GM23248 (cell line): ENCODE data around the gene TRIM62. TPM values are rescaled to one million over a fixed set of nuclear protein-coding genes. Genes with fewer than 3 reads are reported as not detected.

ENCODE experiments used
- DNase-seq: peaks from one replicate; pipeline ENCODE4 v3.0.0-alpha.2; 2015
- H2AFZ ChIP-seq: fragments of 200-600 bp; sonication (generic); 2 replicates; pipeline ENCODE4 v1.6.1; 2016; ENCODE audit warnings: antibody characterized with exemption
- H3F3A ChIP-seq: fragments of 200-600 bp; sonication (generic); 2 replicates; pipeline ENCODE4 v1.6.1; 2016; ENCODE audit warnings: mild to moderate bottlenecking, antibody characterized with exemption, mixed run types; ENCODE audit not compliant: insufficient read depth
- H3K27ac ChIP-seq: fragments of 200-600 bp; sonication (generic); 2 replicates; pipeline ENCODE4 v1.5.1; 2016; ENCODE audit warnings: mild to moderate bottlenecking
- H3K27me3 ChIP-seq: fragments of 200-600 bp; sonication (generic); replicated peaks from 2 replicates; pipeline ENCODE4 v1.6.1; 2016; ENCODE audit warnings: mild to moderate bottlenecking; ENCODE audit not compliant: insufficient read depth
- H3K36me3 ChIP-seq: fragments of 200-600 bp; sonication (generic); 2 replicates; pipeline ENCODE4 v1.6.1; 2016; ENCODE audit warnings: low read depth, mild to moderate bottlenecking
- H3K4me1 ChIP-seq: fragments of 200-600 bp; sonication (generic); 2 replicates; pipeline ENCODE4 v1.6.1; 2016; ENCODE audit warnings: mild to moderate bottlenecking; ENCODE audit not compliant: insufficient read depth
- H3K4me2 ChIP-seq: fragments of 200-600 bp; sonication (generic); one replicate; pipeline ENCODE4 v1.6.1; 2016; ENCODE audit warnings: mild to moderate bottlenecking; ENCODE audit not compliant: unreplicated experiment
- H3K4me3 ChIP-seq: fragments of 200-600 bp; sonication (generic); 2 replicates; pipeline ENCODE4 v1.5.1; 2016; ENCODE audit warnings: mild to moderate bottlenecking
- H3K79me2 ChIP-seq: fragments of 200-600 bp; sonication (generic); 2 replicates; pipeline ENCODE4 v1.6.1; 2016; ENCODE audit warnings: mild to moderate bottlenecking; ENCODE audit not compliant: insufficient read depth
- H3K9ac ChIP-seq: fragments of 200-600 bp; sonication (generic); 2 replicates; pipeline ENCODE4 v1.6.1; 2016; ENCODE audit warnings: mild to moderate bottlenecking
- H3K9me2 ChIP-seq: fragments of 200-600 bp; sonication (generic); 2 replicates; pipeline ENCODE4 v1.6.1; 2016; ENCODE audit warnings: mixed run types, mild to moderate bottlenecking, moderate library complexity; ENCODE audit not compliant: insufficient read depth
- H3K9me3 ChIP-seq: fragments of 200-600 bp; sonication (generic); one replicate; pipeline ENCODE4 v1.6.1; 2017; ENCODE audit warnings: low read depth
- H4K20me1 ChIP-seq: fragments of 200-600 bp; sonication (generic); 2 replicates; pipeline ENCODE4 v1.6.0; 2016; ENCODE audit not compliant: insufficient read depth
- EZH2 ChIP-seq: fragments of 200-600 bp; sonication (generic); IDR thresholded peaks from 2 replicates; pipeline ENCODE4 v1.6.1; 2018; ENCODE audit warnings: antibody characterized with exemption, mild to moderate bottlenecking; ENCODE audit not compliant: insufficient read depth, poor library complexity, severe bottlenecking
- EZH2phosphoT487 ChIP-seq: fragments of 200-600 bp; sonication (generic); IDR thresholded peaks from 2 replicates; pipeline ENCODE4 v1.6.1; 2018; ENCODE audit warnings: antibody characterized with exemption, moderate library complexity, mild to moderate bottlenecking, low read depth; ENCODE audit not compliant: insufficient read depth
- WGBS, 2 experiments: methylation state at CpG; one replicate each; pipeline ENCODE4 v1.1.6; 2015 to 2017; ENCODE audit warnings: low lambda C conversion rate in 2 of 2, low coverage in 1 of 2; ENCODE audit errors: missing lambda C conversion rate in 2 of 2; 5-methylcytosine and 5-hydroxymethylcytosine counted together
- in situ Hi-C: fragments of 300-500 bp; cut with MboI; formaldehyde crosslinking; loops from 2 replicates; pipeline ENCODE4 v1.15.0; 2020
- polyA plus RNA-seq: library from polyadenylated mRNA; unstranded; fragments of >200 nt; fragmentation: Nextera tagmentation; extraction: Ambion mirVana; gene quantifications from 2 replicates; pipeline ENCODE4 v1.2.1, GENCODE V29; 2016
- total RNA-seq: library from RNA; depleted of rRNA; stranded (reverse); fragments of >200 nt; shearing (Covaris generic); gene quantifications from 2 replicates; pipeline ENCODE4 v1.2.3, GENCODE V29; 2014

The TRIM62 gene
- total and polyA plus RNA-seq, 2 experiments from 2014 or later = 2.0 to 2.6 TPM

- Histone ChIP-seq H3K27me3 (peaks cover 15% of the 10 kb centered on the region), H3K4me3 (peak overlapping the region; percentile 75), H4K20me1 (no peaks in the 10 kb centered on the region), H3K4me2 (peak overlapping the region; percentile 93), H3K4me1 (peaks cover 8% of the 10 kb centered on the region), H3K27ac (no peak overlapping the region), H3F3A (no peaks in the 10 kb centered on the region), H3K9ac (peak overlapping the region; percentile 60), H3K36me3 (no peaks in the 10 kb centered on the region), H3K9me3 (no peaks in the 10 kb centered on the region), H2AFZ (peak overlapping the region; percentile 81), H3K79me2 (no peaks in the 10 kb centered on the region), H3K9me2 (no peaks in the 10 kb centered on the region)
- TF ChIP-seq EZH2 (no peak), EZH2phosphoT487 (no peak)
- DNase-seq = peak; percentile 91
- WGBS, 2 experiments = 3 to 4% methylated on average over 59 to 75 of the region's 90 CpGs
- in situ Hi-C loops = no loop called here
Measured at GRCh38 chr1:33180911-33181890, 642 bp downstream of the TRIM62 start.

GRCh38 chr1:33180226-33180910 lies 1.5 kb downstream of the TRIM62 start:
- Histone ChIP-seq H4K20me1 (no peaks in the 10 kb centered on the region), H3K9ac (0 out of 2 replicates have a peak overlapping the region, but pooled peaks have one; percentile 14)
- in situ Hi-C loops = no loop called here

GRCh38 chr1:33178836-33179439 lies 2.9 kb downstream of the TRIM62 start:
- Histone ChIP-seq H3K4me2 (no peak overlapping the region), H3K9ac (no peak overlapping the region), H3K4me1 (peaks cover 10% of the 10 kb centered on the region), H3K36me3 (no peaks in the 10 kb centered on the region), H3K9me3 (no peaks in the 10 kb centered on the region), H2AFZ (no peak overlapping the region), H3K4me3 (no peak overlapping the region), H4K20me1 (no peaks in the 10 kb centered on the region), H3F3A (no peaks in the 10 kb centered on the region), H3K27me3 (0 out of 2 replicates have a peak, but pooled peaks cover under 1% of the 10 kb centered on the region), H3K9me2 (no peaks in the 10 kb centered on the region), H3K79me2 (no peaks in the 10 kb centered on the region), H3K27ac (no peak overlapping the region)
- no peak for TF ChIP-seq EZH2
- no peak for TF ChIP-seq EZH2phosphoT487
- in situ Hi-C loops = no loop called here
- no peak for DNase-seq
- 98% methylated on average over 4 of the region's 4 CpGs for WGBS, 2 experiments

More at GRCh38 chr1:33180226-33180910, 1.5 kb downstream of the TRIM62 start:
- peaks cover 10% of the 10 kb centered on the region for H3K4me1 ChIP-seq
- peak overlapping the region; percentile 75 for H3K4me3 ChIP-seq
- no peaks in the 10 kb centered on the region for H3K36me3 ChIP-seq
- H2AFZ ChIP-seq = peak overlapping the region; percentile 81; the same call in 1 of the 2 replicates
- TF ChIP-seq EZH2phosphoT487 = no peak
- no peak overlapping the region for H3K27ac ChIP-seq
- no peaks in the 10 kb centered on the region for H3F3A ChIP-seq
- no peak for DNase-seq
- H3K4me2 ChIP-seq = peak overlapping the region; percentile 73
- no peaks in the 10 kb centered on the region for H3K79me2 ChIP-seq
- no peaks in the 10 kb centered on the region for H3K9me3 ChIP-seq
- H3K27me3 ChIP-seq = 0 out of 2 replicates have a peak, but pooled peaks cover 9% of the 10 kb centered on the region
- 21 to 53% methylated on average over 9 to 26 of the region's 28 CpGs for WGBS, 2 experiments
- no peaks in the 10 kb centered on the region for H3K9me2 ChIP-seq

DNA sequence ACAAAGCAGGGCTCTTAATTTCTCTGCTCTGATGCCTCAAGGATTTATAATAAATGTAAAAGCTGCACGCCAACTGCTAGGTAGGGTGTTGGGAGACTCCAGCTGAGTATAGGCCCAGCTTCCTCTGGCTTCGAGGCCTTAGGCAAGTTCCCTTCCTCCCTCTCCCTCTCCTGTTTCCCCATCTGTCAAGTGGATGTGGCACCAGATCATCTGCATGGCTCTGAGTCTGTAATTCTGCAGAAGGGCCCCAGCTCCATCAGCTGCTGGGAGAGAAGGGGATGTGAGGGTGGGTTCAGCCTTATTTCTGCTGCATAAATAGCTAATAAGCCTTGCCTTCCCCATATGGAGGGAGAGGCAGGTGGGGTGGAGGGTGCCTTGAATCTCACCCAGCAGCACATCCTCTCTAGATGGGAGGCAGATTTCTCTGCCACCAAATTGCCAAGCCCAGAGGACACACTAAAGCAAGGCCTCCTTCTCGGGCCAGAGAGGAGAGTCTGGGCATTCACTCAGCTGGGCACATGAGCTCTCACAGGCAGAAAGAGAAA lies 3.8 kb downstream of the TRIM62 start:
- Histone ChIP-seq H3K9ac (no peak overlapping the region), H3F3A (no peaks in the 10 kb centered on the region), H3K27me3 (no peaks in the 10 kb centered on the region), H3K79me2 (no peaks in the 10 kb centered on the region), H3K4me1 (peaks cover 10% of the 10 kb centered on the region), H2AFZ (no peak overlapping the region), H3K4me3 (no peak overlapping the region), H3K36me3 (no peaks in the 10 kb centered on the region), H3K9me3 (no peaks in the 10 kb centered on the region), H3K27ac (no peak overlapping the region), H4K20me1 (no peaks in the 10 kb centered on the region), H3K4me2 (no peak overlapping the region), H3K9me2 (no peaks in the 10 kb centered on the region)
- 77 to 81% methylated on average over 3 of the region's 3 CpGs for WGBS, 2 experiments
- no peak for TF ChIP-seq EZH2phosphoT487
- TF ChIP-seq EZH2 = no peak
- no peak for DNase-seq
- in situ Hi-C loops = no loop called here
